ENCODE results near the gene RPL10A.

RPL10A gene

DNA sequence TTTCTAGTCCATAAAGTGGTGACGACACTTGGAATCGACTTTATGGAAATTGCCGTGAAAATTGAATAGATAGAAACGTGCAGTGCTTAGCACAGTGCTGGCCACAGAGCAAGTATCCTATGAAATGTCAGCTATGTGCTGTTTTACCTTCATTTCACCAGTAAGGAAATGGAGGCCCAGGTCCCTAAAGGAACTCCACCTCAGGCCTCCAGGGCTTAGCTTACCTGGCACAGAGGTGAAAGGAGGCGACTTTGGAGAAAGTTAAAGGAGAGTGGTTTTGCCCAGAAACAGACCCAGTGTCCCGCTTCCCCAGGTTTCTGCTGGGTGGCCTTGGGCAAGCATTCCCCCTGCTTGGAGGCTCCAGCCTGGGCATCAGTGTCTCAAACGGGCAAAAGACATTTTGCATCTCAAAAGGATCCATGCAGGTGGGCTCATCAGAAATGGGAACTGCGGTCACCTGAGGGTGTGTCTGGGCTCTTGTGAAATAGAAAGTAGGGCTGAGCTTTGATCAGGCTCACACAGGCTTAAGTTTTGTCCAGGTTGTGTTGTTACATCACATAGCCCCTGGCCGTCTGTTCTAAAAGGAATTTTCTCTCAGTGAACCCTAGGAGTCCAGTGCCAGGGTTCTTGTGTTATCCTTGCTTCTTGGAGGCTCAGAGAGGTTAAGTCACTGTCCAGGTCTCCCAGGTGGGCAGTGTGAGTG lies 51.3 kb downstream of the RPL10A start:
- no peaks in the 10 kb centered on the region for H3F3A ChIP-seq (ENCODE audit: insufficient read depth, low read length)
- no peaks in the 10 kb centered on the region for H3K27me3 ChIP-seq (ENCODE audit: insufficient read depth, low read length)
- H3K36me3 ChIP-seq (ENCODE audit: insufficient read depth, low read length), result no peaks in the 10 kb centered on the region
- no peak for TF ChIP-seq EZH2 (IDR thresholded peaks at IDR 0.05; ENCODE audit: borderline replicate concordance, low read length)
- TF ChIP-seq, protein P1, sequence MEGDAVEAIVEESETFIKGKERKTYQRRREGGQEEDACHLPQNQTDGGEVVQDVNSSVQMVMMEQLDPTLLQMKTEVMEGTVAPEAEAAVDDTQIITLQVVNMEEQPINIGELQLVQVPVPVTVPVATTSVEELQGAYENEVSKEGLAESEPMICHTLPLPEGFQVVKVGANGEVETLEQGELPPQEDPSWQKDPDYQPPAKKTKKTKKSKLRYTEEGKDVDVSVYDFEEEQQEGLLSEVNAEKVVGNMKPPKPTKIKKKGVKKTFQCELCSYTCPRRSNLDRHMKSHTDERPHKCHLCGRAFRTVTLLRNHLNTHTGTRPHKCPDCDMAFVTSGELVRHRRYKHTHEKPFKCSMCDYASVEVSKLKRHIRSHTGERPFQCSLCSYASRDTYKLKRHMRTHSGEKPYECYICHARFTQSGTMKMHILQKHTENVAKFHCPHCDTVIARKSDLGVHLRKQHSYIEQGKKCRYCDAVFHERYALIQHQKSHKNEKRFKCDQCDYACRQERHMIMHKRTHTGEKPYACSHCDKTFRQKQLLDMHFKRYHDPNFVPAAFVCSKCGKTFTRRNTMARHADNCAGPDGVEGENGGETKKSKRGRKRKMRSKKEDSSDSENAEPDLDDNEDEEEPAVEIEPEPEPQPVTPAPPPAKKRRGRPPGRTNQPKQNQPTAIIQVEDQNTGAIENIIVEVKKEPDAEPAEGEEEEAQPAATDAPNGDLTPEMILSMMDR (IDR thresholded peaks at IDR 0.05; ENCODE audit: low read length), result no peak
- no peak overlapping the region for H3K27ac ChIP-seq (ENCODE audit: low read depth, low read length, poor library complexity, severe bottlenecking)
- H4K20me1 ChIP-seq (ENCODE audit: insufficient read depth, low read length), result no peaks in the 10 kb centered on the region
- H3K4me3 ChIP-seq (ENCODE audit: low read depth, low read length, poor library complexity, severe bottlenecking), result no peak overlapping the region
- H3K9ac ChIP-seq (ENCODE audit: low read length), result no peak overlapping the region
- no peaks in the 10 kb centered on the region for H3K79me2 ChIP-seq (ENCODE audit: insufficient read depth, low read length)
- H3K4me1 ChIP-seq (ENCODE audit: insufficient read depth, low read length, severe bottlenecking), result peaks cover 9% of the 10 kb centered on the region
- H2AFZ ChIP-seq (ENCODE audit: low read length), result no peak overlapping the region
- H3K9me3 ChIP-seq (ENCODE audit: low read length), result no peaks in the 10 kb centered on the region
- H3K4me2 ChIP-seq (ENCODE audit: low read length), result no peak overlapping the region
- no peaks in the 10 kb centered on the region for H3K9me2 ChIP-seq (ENCODE audit: low read depth, low read length)

Data from OCI-LY1 (cell line).